Measurements from ENCODE around the gene PIK3AP1. TPM values are rescaled to one million over a fixed set of nuclear protein-coding genes. Genes with fewer than 3 reads are reported as not detected.

Gene PIK3AP1
- total RNA-seq, 4 donors from 2014 or later, result 3.1 to 15.5 (median 5.5) TPM

GRCh38 chr10:96570511-96570910 is 149.8 kb downstream of the PIK3AP1 start:
- ATAC-seq, result no peak
- Histone ChIP-seq H3K27ac (no peak overlapping the region), H3K4me3 (no peak overlapping the region), H3K9me3 (no peaks in the 10 kb centered on the region), H3K4me1 (peaks cover 0 to 61% (median 0%) of the 10 kb centered on the region in 3 donors), H3K36me3 (peaks cover 0 to 11% of the 10 kb centered on the region in 2 donors), H3K27me3 (no peaks in the 10 kb centered on the region)
- 74 to 100% methylated on average over 1 to 5 of the region's 6 CpGs for WGBS, 2 donors (ENCODE audit: low coverage in 1 of 2)
- no peak for TF ChIP-seq POLR2AphosphoS5 (IDR thresholded peaks at IDR 0.05)
- TF ChIP-seq POLR2A (IDR thresholded peaks at IDR 0.05), result no peak
- no peak for TF ChIP-seq EP300 (IDR thresholded peaks at IDR 0.05)
- no peak for TF ChIP-seq CTCF (IDR thresholded peaks at IDR 0.05)

GRCh38 chr10:96568402-96568801 is 151.9 kb downstream of the PIK3AP1 start:
- Histone ChIP-seq H3K36me3 (peaks cover 0 to 18% of the 10 kb centered on the region in 2 donors), H3K27me3 (no peaks in the 10 kb centered on the region), H3K9me3 (no peaks in the 10 kb centered on the region), H3K4me1 (peaks cover 0 to 65% (median 0%) of the 10 kb centered on the region in 3 donors), H3K27ac (no peak overlapping the region), H3K4me3 (no peak overlapping the region)
- ATAC-seq, result no peak
- TF ChIP-seq EP300 (IDR thresholded peaks at IDR 0.05), result no peak
- no peak for TF ChIP-seq CTCF (IDR thresholded peaks at IDR 0.05)
- no peak for TF ChIP-seq POLR2A (IDR thresholded peaks at IDR 0.05)
- TF ChIP-seq POLR2AphosphoS5 (IDR thresholded peaks at IDR 0.05), result no peak
- 57 to 67% methylated on average over 1 of the region's 1 CpG for WGBS, 2 donors (ENCODE audit: low coverage in 1 of 2)

GRCh38 chr10:96565774-96566173 is 154.5 kb downstream of the PIK3AP1 start:
- Histone ChIP-seq H3K27ac (no peak overlapping the region), H3K36me3 (peaks cover 0 to 34% of the 10 kb centered on the region in 2 donors), H3K4me3 (no peak overlapping the region), H3K9me3 (no peaks in the 10 kb centered on the region), H3K27me3 (no peaks in the 10 kb centered on the region), H3K4me1 (peaks cover 0 to 50% (median 4%) of the 10 kb centered on the region in 3 donors)
- no peak for TF ChIP-seq POLR2A (IDR thresholded peaks at IDR 0.05)
- TF ChIP-seq EP300 (IDR thresholded peaks at IDR 0.05), result no peak
- TF ChIP-seq CTCF (IDR thresholded peaks at IDR 0.05), result no peak
- TF ChIP-seq POLR2AphosphoS5 (IDR thresholded peaks at IDR 0.05), result no peak
- no peak for ATAC-seq
- WGBS, 2 donors (ENCODE audit: low coverage in 1 of 2), result 0 to 19% methylated on average over 1 of the region's 1 CpG

GRCh38 chr10:96560966-96561887 is 159.1 kb downstream of the PIK3AP1 start:
- no peak for ATAC-seq
- no peaks in the 10 kb centered on the region for H3K9me3 ChIP-seq
- WGBS, 2 donors (ENCODE audit: low coverage in 1 of 2), result 95 to 100% methylated on average over 1 to 3 of the region's 3 CpGs
- peaks cover 0 to 23% (median 4%) of the 10 kb centered on the region in 3 donors for H3K4me1 ChIP-seq
- TF ChIP-seq EP300 (IDR thresholded peaks at IDR 0.05), result no peak
- TF ChIP-seq POLR2AphosphoS5 (IDR thresholded peaks at IDR 0.05), result no peak
- no peak overlapping the region for H3K27ac ChIP-seq
- H3K4me3 ChIP-seq, result no peak overlapping the region
- H3K27me3 ChIP-seq, result no peaks in the 10 kb centered on the region
- H3K36me3 ChIP-seq, result peaks cover 3 to 67% of the 10 kb centered on the region in 2 donors

- H3K9me3 ChIP-seq, result no peaks in the 10 kb centered on the region
- peaks cover 0 to 15% (median 4%) of the 10 kb centered on the region in 3 donors for H3K4me1 ChIP-seq
- no peak overlapping the region for H3K4me3 ChIP-seq
- H3K36me3 ChIP-seq, result peaks cover 3 to 67% of the 10 kb centered on the region in 2 donors
- ATAC-seq, result no peak
- H3K27ac ChIP-seq, result no peak overlapping the region
- TF ChIP-seq POLR2A (IDR thresholded peaks at IDR 0.05), result no peak
- no peak for TF ChIP-seq POLR2AphosphoS5 (IDR thresholded peaks at IDR 0.05)
- TF ChIP-seq CTCF (IDR thresholded peaks at IDR 0.05), result no peak
- no peak for TF ChIP-seq EP300 (IDR thresholded peaks at IDR 0.05)
- no peaks in the 10 kb centered on the region for H3K27me3 ChIP-seq
- 86 to 100% methylated on average over 1 to 2 of the region's 2 CpGs for WGBS, 2 donors (ENCODE audit: low coverage in 1 of 2)
These were observed 159.8 kb downstream of the PIK3AP1 start for GRCh38 chr10:96560489-96560888.

All from gastroesophageal sphincter (tissue), 4 donors.